Right lobe of liver (tissue), 4 donors: ENCODE results near the gene RPL18A.

ENCODE experiments used
- CTCF ChIP-seq, 4 donors: fragments of 200-600 bp in 3 of 4; fragments of 450-650 bp in 1 of 4; IDR thresholded peaks; one replicate each; pipeline versions ENCODE4 v1.5.1 to v1.8.0; 2016 to 2022; ENCODE audit warnings: antibody characterized with exemption in 4 of 4, mild to moderate bottlenecking in 2 of 4
- POLR2A ChIP-seq: fragments of 450-650 bp; IDR thresholded peaks from one replicate; pipeline ENCODE4 v1.6.1; 2017; ENCODE audit warnings: antibody characterized with exemption, mild to moderate bottlenecking
- donor health status: DM: no; HTN: no; CAD: no.
- donor health status: DM: no; HTN: no; CAD: no.
- donor health status: DM: no; HTN: yes; CAD: no.

GRCh38 chr19:17866312-17866963 is 6.7 kb downstream of the RPL18A start:
- TF ChIP-seq CTCF (IDR thresholded peaks at IDR 0.05) (no peak), POLR2A (no peak)
